ENCODE data around the gene DISC1.

- TF ChIP-seq ADNP (CRISPR knock-in tag; IDR thresholded peaks at IDR 0.05) = no peak
- no peak for TF ChIP-seq PHF8 (CRISPR knock-in tag; IDR thresholded peaks at IDR 0.05)
- TF ChIP-seq EZH2 (conservative IDR thresholded peaks at IDR 0.05; ENCODE audit: low read depth, low read length) = no peak
- TF ChIP-seq ZNF20 (CRISPR knock-in tag; IDR thresholded peaks at IDR 0.05) = no peak
- no peak for TF ChIP-seq ZBTB10 (CRISPR knock-in tag; IDR thresholded peaks at IDR 0.05; ENCODE audit: borderline replicate concordance)
- no peak for TF ChIP-seq TOPORS (CRISPR knock-in tag; IDR thresholded peaks at IDR 0.05)
- TF ChIP-seq ZFX (CRISPR knock-in tag; IDR thresholded peaks at IDR 0.05; ENCODE audit: low read depth) = no peak
- TF ChIP-seq SALL1 (CRISPR knock-in tag; IDR thresholded peaks at IDR 0.05) = no peak
- TF ChIP-seq CTCF (CRISPR knock-in tag; IDR thresholded peaks at IDR 0.05) = peak; percentile 83
- TF ChIP-seq SP1 (IDR thresholded peaks at IDR 0.05) = no peak
- TF ChIP-seq SP1 (CRISPR knock-in tag; IDR thresholded peaks at IDR 0.05) = no peak
- TF ChIP-seq ZFAT (CRISPR knock-in tag; conservative IDR thresholded peaks at IDR 0.05) = no peak
Observed at GRCh38 chr1:231691618-231692259, 65.1 kb downstream of the DISC1 start.
